Gastroesophageal sphincter (tissue), 4 donors: ENCODE results near the gene MGLL. TPM values are rescaled to one million over a fixed set of nuclear protein-coding genes. Genes with fewer than 3 reads are reported as not detected.

Experiments
- ATAC-seq: fragments of 150-250 bp; one replicate; pipeline ENCODE4 v1.9.1; 2016; ENCODE audit warnings: mild to moderate bottlenecking, moderate library complexity
- H3K27ac ChIP-seq, 4 donors: fragments of 200-600 bp; sonication (generic) in 3 of 4; 1 replicate in 3 of 4; 2 replicates in 1 of 4; pipeline ENCODE4 v1.5.1; 2016 to 2019
- H3K27me3 ChIP-seq: fragments of 200-600 bp; sonication (generic); one replicate; pipeline ENCODE4 v1.5.1; 2019
- H3K36me3 ChIP-seq, 2 donors: fragments of 200-600 bp; sonication (generic); one replicate each; pipeline ENCODE4 v1.5.1; 2019; ENCODE audit warnings: control low read depth in 1 of 2
- H3K4me1 ChIP-seq, 3 donors: fragments of 200-600 bp; sonication (generic); 1 replicate in 2 of 3; 2 replicates in 1 of 3; pipeline ENCODE4 v1.5.1; 2016 to 2019; ENCODE audit warnings: control low read depth in 2 of 3
- H3K4me3 ChIP-seq, 2 donors: fragments of 200-600 bp; sonication (generic); one replicate each; pipeline ENCODE4 v1.5.1; 2019; ENCODE audit warnings: mild to moderate bottlenecking in 1 of 2, moderate library complexity in 1 of 2
- H3K9me3 ChIP-seq, 3 donors: fragments of 200-600 bp; sonication (generic); one replicate each; pipeline ENCODE4 v1.5.1; 2017 to 2019; ENCODE audit warnings: control low read depth in 2 of 3
- EP300 ChIP-seq: sonication (generic); formaldehyde crosslinking; IDR thresholded peaks from one replicate; pipeline ENCODE4 v1.6.1; 2017; ENCODE audit warnings: antibody characterized with exemption, mild to moderate bottlenecking
- POLR2A ChIP-seq, 2 donors: fragments of 450-650 bp; IDR thresholded peaks; one replicate each; pipeline ENCODE4 v1.6.1; 2017; ENCODE audit warnings: antibody characterized with exemption in 2 of 2, mild to moderate bottlenecking in 2 of 2, moderate library complexity in 1 of 2
- POLR2AphosphoS5 ChIP-seq: sonication (generic); formaldehyde crosslinking; IDR thresholded peaks from one replicate; pipeline ENCODE4 v1.6.1; 2017; ENCODE audit warnings: antibody characterized with exemption
- WGBS, 2 donors: methylation state at CpG; one replicate each; pipeline ENCODE4 v1.1.5; 2018; ENCODE audit warnings: low coverage in 1 of 2; 5-methylcytosine and 5-hydroxymethylcytosine counted together
- total RNA-seq, 4 donors: library from RNA; depleted of rRNA; stranded (reverse); fragments of >200 nt; gene quantifications; one replicate each; pipeline ENCODE4 v1.1.0, GENCODE V29; 2016
- TF ChIP-seq, protein P1 (sequence below), 4 experiments: fragments of 200-600 bp in 2 of 4; fragments of 450-650 bp in 2 of 4; sonication (generic) in 1 of 4; IDR thresholded peaks; one replicate each; pipeline ENCODE4 v1.5.1; 2017 to 2019; ENCODE audit warnings: antibody characterized with exemption in 4 of 4, mild to moderate bottlenecking in 2 of 4, moderate library complexity in 2 of 4

Gene MGLL
- total RNA-seq, 4 donors from 2014 or later: 39.2 to 171 (median 55.8) TPM

DNA sequence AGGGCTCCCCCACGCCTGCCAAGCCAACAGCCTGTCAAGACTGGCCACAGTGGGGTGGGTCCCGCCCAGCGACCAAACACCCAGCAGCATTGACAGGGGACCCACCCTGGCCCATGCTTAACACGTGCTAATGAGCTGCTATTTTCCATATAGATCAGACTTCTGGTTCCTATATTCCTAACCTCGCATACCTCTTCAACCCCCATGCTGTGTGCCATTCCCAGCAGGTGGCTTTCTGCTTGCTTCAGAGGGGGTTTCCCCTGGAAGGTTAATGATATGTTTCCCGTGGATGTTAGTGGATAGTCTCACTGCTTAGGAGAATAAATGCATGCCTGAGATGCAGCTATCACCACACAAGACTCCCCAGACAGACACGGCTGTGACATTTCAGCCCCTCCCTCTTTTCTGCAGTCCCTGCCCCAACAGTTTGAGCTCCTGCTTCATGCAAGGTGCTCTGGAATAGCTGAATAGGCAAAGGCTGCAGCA lies 37.9 kb upstream of the MGLL start:
- no peak for ATAC-seq
- Histone ChIP-seq H3K4me3 (no peak overlapping the region), H3K9me3 (no peaks in the 10 kb centered on the region), H3K27ac (no peak overlapping the region), H3K27me3 (no peaks in the 10 kb centered on the region), H3K36me3 (no peaks in the 10 kb centered on the region), H3K4me1 (no peaks in the 10 kb centered on the region)
- 43 to 55% methylated on average over 4 to 6 of the region's 7 CpGs for WGBS, 2 donors
- TF ChIP-seq, protein P1, sequence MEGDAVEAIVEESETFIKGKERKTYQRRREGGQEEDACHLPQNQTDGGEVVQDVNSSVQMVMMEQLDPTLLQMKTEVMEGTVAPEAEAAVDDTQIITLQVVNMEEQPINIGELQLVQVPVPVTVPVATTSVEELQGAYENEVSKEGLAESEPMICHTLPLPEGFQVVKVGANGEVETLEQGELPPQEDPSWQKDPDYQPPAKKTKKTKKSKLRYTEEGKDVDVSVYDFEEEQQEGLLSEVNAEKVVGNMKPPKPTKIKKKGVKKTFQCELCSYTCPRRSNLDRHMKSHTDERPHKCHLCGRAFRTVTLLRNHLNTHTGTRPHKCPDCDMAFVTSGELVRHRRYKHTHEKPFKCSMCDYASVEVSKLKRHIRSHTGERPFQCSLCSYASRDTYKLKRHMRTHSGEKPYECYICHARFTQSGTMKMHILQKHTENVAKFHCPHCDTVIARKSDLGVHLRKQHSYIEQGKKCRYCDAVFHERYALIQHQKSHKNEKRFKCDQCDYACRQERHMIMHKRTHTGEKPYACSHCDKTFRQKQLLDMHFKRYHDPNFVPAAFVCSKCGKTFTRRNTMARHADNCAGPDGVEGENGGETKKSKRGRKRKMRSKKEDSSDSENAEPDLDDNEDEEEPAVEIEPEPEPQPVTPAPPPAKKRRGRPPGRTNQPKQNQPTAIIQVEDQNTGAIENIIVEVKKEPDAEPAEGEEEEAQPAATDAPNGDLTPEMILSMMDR (IDR thresholded peaks at IDR 0.05): no peak
- TF ChIP-seq EP300: no peak
- TF ChIP-seq POLR2AphosphoS5: no peak
- TF ChIP-seq POLR2A (IDR thresholded peaks at IDR 0.05): no peak

DNA sequence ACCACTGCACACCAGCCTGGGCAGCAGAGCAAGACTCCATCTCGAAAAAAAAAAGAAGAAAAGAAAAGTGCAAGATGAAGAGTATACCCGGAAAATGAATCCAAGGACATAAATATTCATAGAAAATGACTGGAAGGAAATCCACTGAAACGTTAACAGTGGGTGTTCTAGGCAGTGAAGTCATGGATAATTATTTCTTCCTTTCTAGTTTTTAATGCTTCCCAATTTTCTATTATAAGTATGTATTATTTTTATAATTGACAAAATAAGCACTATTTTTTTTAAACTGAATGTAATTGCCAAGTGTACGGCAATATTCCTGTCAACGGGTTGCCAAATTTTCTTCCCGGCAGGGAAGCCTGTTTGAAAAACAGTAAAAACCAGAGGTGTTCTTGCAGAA lies 37.4 kb upstream of the MGLL start:
- TF ChIP-seq POLR2A (IDR thresholded peaks at IDR 0.05): no peak
- TF ChIP-seq, protein P1 (IDR thresholded peaks at IDR 0.05): no peak
- TF ChIP-seq POLR2AphosphoS5: no peak
- TF ChIP-seq EP300: no peak
- no peak for ATAC-seq
- Histone ChIP-seq H3K27ac (no peak overlapping the region), H3K4me3 (no peak overlapping the region), H3K27me3 (no peaks in the 10 kb centered on the region), H3K9me3 (no peaks in the 10 kb centered on the region), H3K36me3 (no peaks in the 10 kb centered on the region), H3K4me1 (no peaks in the 10 kb centered on the region)
- 69 to 80% methylated on average over 6 of the region's 6 CpGs for WGBS, 2 donors

DNA sequence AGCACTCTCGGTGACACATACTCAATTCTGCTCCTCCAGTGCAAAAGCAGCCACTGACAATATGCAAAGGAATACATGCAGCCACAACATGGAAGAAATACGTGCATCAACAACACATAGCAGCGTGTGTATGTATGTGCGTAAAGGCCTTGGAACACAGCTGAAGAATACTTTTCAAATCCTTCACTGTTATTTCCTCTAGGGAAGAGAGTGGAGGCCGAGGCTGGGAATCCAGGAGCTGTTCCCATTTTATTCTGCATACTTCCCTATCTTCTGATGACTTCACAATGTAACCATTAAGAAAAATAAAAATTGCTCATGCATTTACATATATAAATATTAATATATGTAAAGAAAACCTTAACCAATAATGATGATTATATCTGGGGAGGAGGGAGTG lies 36.6 kb upstream of the MGLL start:
- ATAC-seq: no peak
- 89 to 96% methylated on average over 4 of the region's 5 CpGs for WGBS, 2 donors
- Histone ChIP-seq H3K4me3 (no peak overlapping the region), H3K36me3 (no peaks in the 10 kb centered on the region), H3K27ac (no peak overlapping the region), H3K9me3 (no peaks in the 10 kb centered on the region), H3K4me1 (no peaks in the 10 kb centered on the region), H3K27me3 (no peaks in the 10 kb centered on the region)
- TF ChIP-seq EP300 (no peak), POLR2AphosphoS5 (no peak), POLR2A (IDR thresholded peaks at IDR 0.05) (no peak)
- TF ChIP-seq, protein P1 (IDR thresholded peaks at IDR 0.05): no peak

DNA sequence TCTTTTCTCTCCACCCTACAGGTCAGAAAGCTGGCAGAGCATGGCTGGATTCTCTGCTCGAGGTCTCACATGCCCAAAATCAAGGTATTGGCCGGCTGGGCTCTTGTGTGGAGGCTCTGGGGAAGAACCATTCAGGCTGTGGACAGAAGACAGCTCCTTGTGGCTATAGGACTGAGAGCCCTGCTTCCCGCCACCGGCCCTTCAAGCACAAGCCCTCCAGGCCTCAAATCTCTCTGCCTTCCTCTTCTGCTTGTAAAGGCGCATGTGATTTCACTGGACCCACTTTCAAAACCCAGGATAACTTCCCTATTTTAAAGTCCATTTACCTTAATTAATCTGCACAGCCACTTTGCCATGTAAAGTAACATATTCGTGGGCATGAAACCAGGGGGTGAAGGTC lies 36.2 kb upstream of the MGLL start:
- H3K27ac ChIP-seq: no peak overlapping the region
- no peaks in the 10 kb centered on the region for H3K27me3 ChIP-seq
- no peaks in the 10 kb centered on the region for H3K36me3 ChIP-seq
- 94 to 97% methylated on average over 3 to 6 of the region's 6 CpGs for WGBS, 2 donors
- H3K4me3 ChIP-seq: no peak overlapping the region
- no peaks in the 10 kb centered on the region for H3K4me1 ChIP-seq
- TF ChIP-seq EP300: no peak
- TF ChIP-seq, protein P1 (IDR thresholded peaks at IDR 0.05): no peak
- no peak for TF ChIP-seq POLR2A (IDR thresholded peaks at IDR 0.05)
- no peak for TF ChIP-seq POLR2AphosphoS5
- H3K9me3 ChIP-seq: no peaks in the 10 kb centered on the region
- ATAC-seq: no peak

DNA sequence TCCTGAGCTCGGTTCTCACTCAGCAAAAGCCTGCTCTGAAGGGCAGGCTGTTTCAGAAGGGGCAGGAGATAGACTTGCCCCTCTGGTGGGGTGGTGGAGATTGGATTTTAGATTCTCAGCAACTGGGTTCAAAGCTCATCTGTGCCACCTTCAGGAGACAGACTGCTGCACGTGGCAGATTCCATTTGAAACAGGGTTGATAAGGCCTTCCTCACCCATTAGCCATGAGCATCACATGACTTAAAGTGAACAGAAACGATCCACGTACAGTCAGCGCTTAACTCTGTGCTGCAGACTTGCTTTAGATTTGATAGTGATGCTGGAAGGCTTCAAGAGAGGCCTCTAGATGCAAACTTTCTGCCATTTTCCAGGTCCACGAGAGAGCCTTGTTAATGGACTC lies 35.0 kb upstream of the MGLL start:
- H3K9me3 ChIP-seq: no peaks in the 10 kb centered on the region
- TF ChIP-seq, protein P1 (IDR thresholded peaks at IDR 0.05): peak in 1 of 4 experiments; percentile 12
- TF ChIP-seq POLR2AphosphoS5: no peak
- H3K4me1 ChIP-seq: no peaks in the 10 kb centered on the region
- H3K27ac ChIP-seq: no peak overlapping the region
- no peak for ATAC-seq
- H3K27me3 ChIP-seq: no peaks in the 10 kb centered on the region
- no peaks in the 10 kb centered on the region for H3K36me3 ChIP-seq
- 79 to 81% methylated on average over 3 to 5 of the region's 6 CpGs for WGBS, 2 donors
- no peak overlapping the region for H3K4me3 ChIP-seq
